NCI-H1092 treated with DMSO at 0.1 percent for 48 hours (cell line): ENCODE measurements around the gene ZSCAN32.

Source experiments
- DNase-seq: peaks from one replicate; lab custom pipeline; 2025; lab: John Stamatoyannopoulos, UW

The ZSCAN32 gene

DNA sequence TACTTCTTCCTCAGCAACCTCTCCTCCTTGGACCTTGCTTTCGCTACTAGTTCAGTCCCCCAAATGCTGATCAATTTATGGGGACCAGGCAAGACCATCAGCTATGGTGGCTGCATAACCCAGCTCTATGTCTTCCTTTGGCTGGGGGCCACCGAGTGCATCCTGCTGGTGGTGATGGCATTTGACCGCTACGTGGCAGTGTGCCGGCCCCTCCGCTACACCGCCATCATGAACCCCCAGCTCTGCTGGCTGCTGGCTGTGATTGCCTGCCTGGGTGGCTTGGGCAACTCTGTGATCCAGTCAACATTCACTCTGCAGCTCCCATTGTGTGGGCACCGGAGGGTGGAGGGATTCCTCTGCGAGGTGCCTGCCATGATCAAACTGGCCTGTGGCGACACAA lies 44.7 kb downstream of the ZSCAN32 start:
- no peak for DNase-seq

DNA sequence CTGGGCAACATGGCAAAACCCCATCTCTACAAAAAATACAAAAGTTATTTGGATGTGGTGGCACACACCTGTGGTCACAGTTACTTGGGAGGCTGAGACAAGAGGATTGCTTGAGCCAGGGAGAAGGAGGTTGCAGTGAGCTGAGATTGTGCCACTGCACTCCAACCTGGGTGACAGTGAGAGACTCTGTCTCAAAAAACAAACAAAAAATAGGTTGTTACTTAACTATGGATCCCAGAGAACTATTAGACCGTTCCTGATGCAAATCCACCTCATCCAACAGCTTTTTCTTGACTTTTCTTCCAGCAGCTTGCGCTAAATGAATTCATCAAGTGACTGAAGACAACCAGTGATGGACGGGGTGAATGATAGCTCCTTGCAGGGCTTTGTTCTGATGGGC lies 45.2 kb downstream of the ZSCAN32 start, which contains the start of gene OR2C1:
TSS of gene OR2C1 (plus strand) at position 301 of the 400 bp plus-strand sequence. CDS start at position 353, 52 bp downstream.
- no peak for DNase-seq

DNA sequence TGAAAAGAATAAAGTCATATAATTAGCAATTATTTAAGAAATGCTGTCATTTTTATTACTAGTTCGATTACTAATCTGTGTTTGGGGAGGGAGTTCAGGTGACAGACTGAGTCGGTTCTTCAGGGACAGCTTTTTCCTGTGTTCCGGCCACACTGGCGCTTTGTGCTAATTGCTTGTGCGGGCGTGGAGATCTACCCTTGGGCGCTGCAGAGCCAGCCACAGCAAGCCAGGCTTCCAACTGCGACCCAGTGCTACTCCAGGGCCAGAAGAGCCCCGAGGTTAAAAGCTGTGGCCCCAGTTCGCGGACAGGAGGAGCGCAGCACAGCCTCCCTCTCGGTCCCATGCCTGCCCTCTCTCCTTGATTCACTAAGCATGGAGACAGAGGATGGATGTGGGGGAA lies 51.6 kb downstream of the ZSCAN32 start:
- DNase-seq = no peak

DNA sequence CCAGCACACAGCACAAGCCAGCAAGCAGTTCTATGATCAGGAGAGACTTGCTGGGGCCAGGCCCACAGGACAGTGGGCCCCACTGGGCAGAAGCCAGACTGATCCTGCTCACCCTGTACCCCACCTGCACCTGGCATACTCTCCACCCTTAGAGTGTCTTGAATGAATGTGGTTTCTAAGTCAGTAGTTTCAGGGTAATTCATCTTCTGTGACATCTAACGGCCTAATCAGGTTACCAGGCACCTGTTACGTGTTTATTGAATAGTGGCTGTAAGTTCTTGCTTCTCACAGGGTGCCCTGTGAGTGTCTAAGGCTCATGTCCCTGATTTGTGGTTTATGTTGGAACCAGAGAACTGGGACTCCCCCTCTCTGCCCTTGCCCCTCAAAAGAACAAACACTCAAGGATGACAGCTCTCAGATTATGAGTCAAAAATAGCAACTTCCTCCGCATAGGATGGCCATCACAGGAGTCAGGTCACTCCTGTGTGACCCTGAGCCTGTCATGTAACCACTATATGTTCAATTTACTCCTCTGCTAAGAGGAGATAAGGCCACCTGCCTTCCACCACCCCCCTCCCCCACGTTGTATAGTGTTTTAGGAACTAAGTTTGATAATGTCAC lies 52.1 kb downstream of the ZSCAN32 start:
- DNase-seq = no peak

DNA sequence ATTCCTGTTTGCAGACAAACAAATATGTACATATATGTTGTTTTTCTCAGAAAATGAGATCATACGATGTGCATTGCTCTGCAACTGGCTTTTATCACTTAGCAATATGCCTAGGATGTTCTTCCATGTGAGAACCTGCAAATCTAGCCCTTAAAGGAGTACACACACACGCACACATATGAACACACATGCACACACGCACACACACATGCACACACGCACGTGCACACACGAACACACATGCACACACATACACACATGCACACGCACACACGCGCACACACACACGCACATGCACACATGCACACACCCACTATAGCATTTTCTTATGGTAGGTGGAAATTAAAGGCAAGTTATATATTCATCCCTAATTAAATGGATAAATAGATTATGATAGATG lies 53.2 kb downstream of the ZSCAN32 start:
- no peak for DNase-seq

DNA sequence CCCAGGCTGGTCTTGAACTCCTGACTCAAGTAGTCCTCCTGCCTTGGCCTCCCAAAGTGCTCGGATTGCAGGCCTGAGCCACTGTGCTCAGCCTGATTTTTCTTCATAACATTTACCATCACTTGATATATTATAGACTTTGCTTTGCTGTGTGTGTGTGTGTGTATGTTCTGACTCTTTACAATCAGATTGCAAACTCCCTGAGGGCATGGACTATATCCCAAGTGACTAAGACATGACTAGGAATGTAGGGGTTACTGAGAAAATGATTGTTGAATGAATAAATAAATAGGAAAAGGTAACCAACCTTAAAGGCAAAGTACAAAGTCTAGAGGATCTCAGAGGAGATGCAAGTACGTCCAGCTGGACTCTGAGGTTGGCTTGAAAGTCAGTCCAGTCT lies 54.8 kb downstream of the ZSCAN32 start:
- no peak for DNase-seq
